ENCODE data around the gene SCYL3.
"Not testable (repeated sequence)": the region's sequence is repeated elsewhere in the genome, so short reads cannot be mapped to it uniquely, and the experiment has no call there.

SCYL3 gene

GRCh38 chr1:169893645-169894423 is at the start of gene SCYL3:
TSS of gene SCYL3 (minus strand) at chr1:169893896. CDS start at chr1:169888840, 5,056 bp downstream.
- DNase-seq (ENCODE audit: low read depth in 1 of 2, low spot score in 1 of 2): peak; percentile 76 to 81

GRCh38 chr1:169941982-169942830 is 48.5 kb upstream of the SCYL3 start:
- DNase-seq (ENCODE audit: low read depth in 1 of 2, low spot score in 1 of 2): no peak

DNA sequence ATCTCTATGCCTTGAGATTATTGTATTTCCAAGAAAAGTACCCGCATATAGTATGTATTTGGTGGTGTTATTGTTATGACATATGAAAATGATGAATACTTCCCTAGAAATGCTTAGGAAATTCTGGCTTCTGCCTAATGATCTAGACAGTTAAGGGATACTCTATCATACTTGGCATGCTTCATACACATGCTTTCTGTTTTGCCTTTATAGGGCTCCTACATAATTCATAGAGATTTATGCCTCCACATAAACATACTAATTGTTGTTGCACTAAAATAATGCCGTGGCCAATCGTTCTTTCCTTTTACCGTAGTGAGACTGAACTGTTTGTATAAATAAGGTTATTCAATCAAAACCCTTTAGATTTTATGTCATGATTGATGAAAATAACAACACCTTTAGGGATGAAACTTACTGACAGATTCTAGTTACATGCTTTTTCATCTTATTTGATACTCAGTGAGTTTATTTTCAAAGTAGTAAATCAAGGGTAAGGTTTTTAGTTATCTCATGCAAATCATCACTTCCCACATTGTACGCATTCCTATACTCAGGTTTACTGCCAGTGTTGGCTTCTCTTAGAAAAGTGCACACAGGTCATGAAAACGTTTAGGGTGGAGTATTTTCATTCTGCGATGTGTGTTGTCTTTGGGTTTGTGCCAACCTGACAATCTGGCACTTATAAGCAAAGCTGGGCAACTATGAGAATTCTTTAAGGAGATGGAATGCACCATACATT is 40.5 kb upstream of the SCYL3 start:
- DNase-seq (ENCODE audit: low read depth in 1 of 2, low spot score in 1 of 2): no peak

DNA sequence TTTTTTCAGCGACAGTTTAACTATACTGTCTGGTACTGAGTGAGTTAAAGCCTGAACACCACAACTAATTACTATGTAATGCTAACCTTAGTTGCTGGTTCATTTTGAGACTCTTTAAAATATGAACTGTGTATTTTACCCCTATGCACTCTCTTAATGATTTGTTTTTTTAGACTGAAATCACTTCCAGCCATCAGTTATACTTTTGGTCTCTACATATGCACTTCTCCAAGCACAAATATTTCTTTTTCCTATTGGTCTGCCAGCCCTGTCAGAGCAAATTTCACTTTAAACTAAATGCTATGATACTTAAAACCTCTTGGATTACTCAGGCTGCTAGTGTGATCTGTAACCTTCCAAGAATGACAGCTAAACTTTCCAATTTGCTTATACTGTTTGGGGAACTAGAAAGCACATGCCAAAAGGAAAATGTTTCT is 38.1 kb upstream of the SCYL3 start:
- no peak for DNase-seq (ENCODE audit: low read depth in 1 of 2, low spot score in 1 of 2)

GRCh38 chr1:169929210-169929526 is 35.5 kb upstream of the SCYL3 start:
- DNase-seq (ENCODE audit: low read depth in 1 of 2, low spot score in 1 of 2): no peak

- DNase-seq (ENCODE audit: low read depth in 1 of 2, low spot score in 1 of 2): no peak
Observed at GRCh38 chr1:169928438-169929209, 34.9 kb upstream of the SCYL3 start.

- DNase-seq (ENCODE audit: low read depth in 1 of 2, low spot score in 1 of 2): no peak
Observed at GRCh38 chr1:169925505-169926482, 32.1 kb upstream of the SCYL3 start.

- no peak for DNase-seq (ENCODE audit: low read depth in 1 of 2, low spot score in 1 of 2)
Observed at GRCh38 chr1:169924829-169925228, 31.1 kb upstream of the SCYL3 start.

GRCh38 chr1:169924063-169924462 is 30.4 kb upstream of the SCYL3 start:
- no peak for DNase-seq (ENCODE audit: low read depth in 1 of 2, low spot score in 1 of 2)

GRCh38 chr1:169921080-169921479 is 27.4 kb upstream of the SCYL3 start:
- no peak for DNase-seq (ENCODE audit: low read depth in 1 of 2, low spot score in 1 of 2)

DNA sequence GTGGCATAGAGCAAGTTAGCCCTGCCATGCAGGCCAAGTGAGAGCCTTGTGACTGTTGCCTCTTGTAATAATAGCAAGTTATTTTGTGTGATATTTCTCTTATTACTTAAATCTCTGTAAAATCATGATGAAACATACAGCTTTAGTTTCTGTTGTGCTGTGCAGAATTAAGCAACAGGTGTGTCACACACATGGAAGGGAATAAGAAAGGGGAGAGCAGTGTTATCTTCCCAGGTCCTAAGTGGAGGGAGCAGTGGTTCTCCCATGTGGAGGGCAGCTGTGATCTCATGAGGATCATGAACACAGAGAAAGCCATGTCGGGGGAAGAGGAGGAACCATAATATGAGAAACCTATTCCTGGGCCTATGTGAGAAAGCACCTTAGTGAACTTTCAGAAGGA is 25.2 kb upstream of the SCYL3 start:
- no peak for DNase-seq (ENCODE audit: low read depth in 1 of 2, low spot score in 1 of 2)

DNA sequence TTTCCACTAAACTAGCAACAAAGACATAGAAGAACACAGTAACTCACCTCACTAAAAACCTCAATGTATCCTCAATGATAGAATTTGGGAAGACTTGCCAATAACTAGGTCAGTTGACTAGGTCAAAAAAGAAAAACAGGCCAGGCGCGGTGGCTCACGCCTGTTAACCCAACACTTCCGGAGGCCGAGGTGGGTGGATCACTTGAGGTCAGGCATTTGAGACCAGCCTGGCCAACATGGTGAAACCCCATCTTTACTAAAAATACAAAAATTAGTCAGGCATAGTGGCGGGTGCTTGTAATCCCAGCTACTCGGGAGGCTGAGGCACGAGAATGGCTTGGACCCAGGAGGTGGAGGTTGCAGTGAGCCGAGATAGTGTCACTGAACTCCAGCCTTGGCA is 24.5 kb upstream of the SCYL3 start:
- not testable (repeated sequence) for DNase-seq (ENCODE audit: low read depth in 1 of 2, low spot score in 1 of 2)

- DNase-seq (ENCODE audit: low read depth in 1 of 2, low spot score in 1 of 2): no peak
Observed at GRCh38 chr1:169915150-169915549, 21.5 kb upstream of the SCYL3 start.

GRCh38 chr1:169914531-169914930 is 20.8 kb upstream of the SCYL3 start:
- no peak for DNase-seq (ENCODE audit: low read depth in 1 of 2, low spot score in 1 of 2)

- DNase-seq (ENCODE audit: low read depth in 1 of 2, low spot score in 1 of 2): no peak
Observed at GRCh38 chr1:169909499-169909898, 15.8 kb upstream of the SCYL3 start.

GRCh38 chr1:169906938-169907337 is 13.2 kb upstream of the SCYL3 start:
- DNase-seq (ENCODE audit: low read depth in 1 of 2, low spot score in 1 of 2): no peak

DNA sequence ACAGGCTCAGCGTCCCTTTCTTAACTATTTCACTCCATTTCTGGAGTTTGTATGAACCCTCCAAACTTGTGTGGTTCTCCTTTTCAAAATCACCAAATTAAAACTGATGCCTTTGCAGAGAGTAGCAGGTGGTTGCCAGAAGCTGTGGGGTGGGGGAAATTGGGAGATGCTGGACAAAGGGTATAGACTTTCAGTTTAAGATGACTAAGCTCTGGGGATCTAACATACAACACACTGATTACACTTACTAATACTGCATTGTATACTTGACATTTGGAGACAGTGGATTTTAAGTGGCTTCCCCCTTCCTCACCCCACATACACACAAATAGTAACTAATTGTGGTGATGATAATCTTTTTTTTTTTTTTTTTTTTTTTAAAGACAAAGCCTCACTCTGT is 11.1 kb upstream of the SCYL3 start:
- DNase-seq (ENCODE audit: low read depth in 1 of 2, low spot score in 1 of 2): no peak

GRCh38 chr1:169902751-169903150 is 9.1 kb upstream of the SCYL3 start:
- DNase-seq (ENCODE audit: low read depth in 1 of 2, low spot score in 1 of 2): no peak

DNA sequence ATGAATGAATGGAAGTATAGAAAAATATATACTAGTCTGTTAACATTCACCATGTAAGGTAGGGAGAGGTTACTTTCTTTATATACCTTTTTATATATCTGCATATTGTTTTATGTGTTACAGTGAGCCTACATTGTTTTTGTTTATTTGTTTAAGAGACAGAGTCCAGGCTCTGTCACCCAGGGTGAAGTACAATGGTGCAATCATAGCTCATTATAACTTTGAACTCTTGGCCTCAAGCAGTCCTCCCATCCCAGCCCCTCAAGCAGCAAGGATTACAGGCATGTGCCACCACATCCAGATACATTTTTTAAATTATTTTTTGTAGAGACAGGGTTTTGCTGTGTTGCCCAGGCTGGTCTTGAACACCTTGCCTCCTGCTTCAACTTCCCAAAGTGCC is 7.4 kb upstream of the SCYL3 start:
- DNase-seq (ENCODE audit: low read depth in 1 of 2, low spot score in 1 of 2): no peak

DNA sequence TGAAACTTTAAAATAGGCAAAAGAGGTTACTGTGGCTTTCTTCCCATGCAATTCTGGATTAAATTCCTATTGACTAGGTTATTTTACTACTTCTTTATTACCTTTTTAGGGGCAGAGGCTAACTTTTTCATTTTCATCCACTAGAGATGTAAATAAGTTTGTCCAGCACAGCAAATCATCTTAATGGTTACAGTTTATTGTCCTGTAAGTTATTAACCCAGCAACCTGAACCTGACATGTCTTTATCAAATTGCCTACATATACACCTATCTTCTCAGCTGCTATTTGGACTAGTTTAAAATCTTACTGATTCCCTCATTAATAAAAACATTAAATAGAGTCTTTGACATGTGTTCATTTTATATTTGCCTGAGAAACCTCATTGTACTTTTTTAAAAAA is 6.9 kb upstream of the SCYL3 start:
- DNase-seq (ENCODE audit: low read depth in 1 of 2, low spot score in 1 of 2): no peak
